MCF 10A (cell line): ENCODE measurements around the gene CYSTM1. TPM values are rescaled to one million over a fixed set of nuclear protein-coding genes. Genes with fewer than 3 reads are reported as not detected.
A peak's percentile ranks its signal among the peaks of the same experiment; 100 is the strongest.

ENCODE experiments used
- BruUV-seq: library from RNA; stranded (reverse); fragments of 400-500 nt; replicated peaks from 2 replicates; lab custom pipeline; 2021; lab: Mats Ljungman, UMichigan
- CTCF ChIA-PET: fragments of 300-600 bp; sonication (Branson Sonifier 250); formaldehyde crosslinking; extraction: SDS; loops from one replicate; lab custom pipeline; 2021; ENCODE audit warnings: antibody characterized with exemption, inconsistent platforms; lab: Yijun Ruan, JAX
- POLR2A ChIA-PET: fragments of 300-600, 350-650 bp; sonication (Branson Sonifier 250); formaldehyde crosslinking; extraction: SDS; loops from one replicate; lab custom pipeline; 2020; ENCODE audit warnings: antibody characterized with exemption, inconsistent platforms; lab: Yijun Ruan, JAX
- DNase-seq: peaks from one replicate; pipeline ENCODE4 v3.0.0-alpha.2; 2018; ENCODE audit not compliant: unreplicated experiment
- H3K27ac Mint-ChIP-seq: one replicate; pipeline ENCODE4 v1.8.0; 2022; ENCODE audit warnings: mild to moderate bottlenecking, low read depth, mixed read lengths; ENCODE audit not compliant: unreplicated experiment
- H3K27me3 Mint-ChIP-seq: one replicate; pipeline ENCODE4 v1.8.0; 2022; ENCODE audit warnings: mixed read lengths; ENCODE audit not compliant: insufficient read depth, unreplicated experiment
- H3K36me3 Mint-ChIP-seq: one replicate; pipeline ENCODE4 v1.8.0; 2022; ENCODE audit warnings: mild to moderate bottlenecking, moderate library complexity, mixed read lengths; ENCODE audit not compliant: insufficient read depth, unreplicated experiment
- H3K4me1 Mint-ChIP-seq: one replicate; pipeline ENCODE4 v1.8.0; 2022; ENCODE audit warnings: mixed read lengths; ENCODE audit not compliant: insufficient read depth, unreplicated experiment
- H3K4me3 Mint-ChIP-seq: one replicate; pipeline ENCODE4 v1.8.0; 2022; ENCODE audit warnings: mild to moderate bottlenecking, moderate library complexity, mixed read lengths; ENCODE audit not compliant: unreplicated experiment
- H3K9me3 Mint-ChIP-seq: one replicate; pipeline ENCODE4 v1.8.0; 2022; ENCODE audit warnings: mixed read lengths; ENCODE audit not compliant: unreplicated experiment
- intact Hi-C: fragments of 100-400 bp; cut with micrococcal nuclease; formaldehyde crosslinking; loops from 2 replicates; pipeline ENCODE4 v1.14.1; 2022
- total RNA-seq: library from RNA; stranded (reverse); gene quantifications from 2 replicates; pipeline ENCODE4 v1.2.3, GENCODE V29; 2022
- TF ChIP-seq, protein P1 (sequence below): fragments of 200-600 bp; IDR thresholded peaks from one replicate; pipeline ENCODE4 v1.8.0; 2022; ENCODE audit warnings: antibody characterized with exemption, mild to moderate bottlenecking; ENCODE audit not compliant: unreplicated experiment

CYSTM1 gene
- total RNA-seq, 1 experiment from 2014 or later: 59.4 TPM

DNA sequence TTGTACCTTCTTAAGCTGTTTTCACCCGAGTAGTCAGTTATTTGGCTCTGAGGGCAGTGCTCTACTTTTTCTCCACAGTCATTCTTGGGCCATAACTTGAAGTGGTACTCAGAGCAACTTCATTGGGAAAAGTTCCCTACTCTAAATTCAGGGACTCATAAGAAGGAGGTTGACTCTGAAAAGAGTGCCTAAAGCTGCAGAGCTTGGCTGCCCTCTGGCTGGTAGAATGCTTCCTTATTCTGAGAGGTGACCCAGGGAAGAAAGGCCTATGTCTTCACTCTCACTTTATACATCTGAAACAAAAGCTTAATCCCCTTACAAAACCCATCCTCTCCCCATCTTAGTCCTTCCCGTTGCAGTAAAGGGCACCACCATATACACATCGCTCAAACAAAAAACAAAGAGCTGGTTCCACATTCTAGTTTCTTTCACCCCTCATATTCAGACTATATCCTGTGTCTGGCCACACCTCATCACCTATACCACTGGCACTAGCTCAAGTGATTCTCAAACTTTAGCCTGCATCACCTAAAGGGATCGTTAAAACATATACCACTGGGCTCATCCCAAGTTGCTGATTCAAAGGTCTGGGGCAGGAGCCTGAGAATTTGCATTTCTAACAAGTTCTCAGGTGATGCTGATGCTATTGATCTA lies 41.3 kb upstream of the CYSTM1 start:
- Mint-ChIP-seq H3K27me3 (no peaks in the 10 kb centered on the region), H3K9me3 (no peaks in the 10 kb centered on the region), H3K27ac (peak overlapping the region; percentile 8), H3K4me1 (peaks cover 12% of the 10 kb centered on the region), H3K36me3 (peaks cover 11% of the 10 kb centered on the region), H3K4me3 (no peak overlapping the region)
- POLR2A ChIA-PET: interaction anchor here (0.9 to 3.4 kb wide), 6 partner anchors 10 to 76 kb away, joined by 4 to 49 read pairs (median 16); partner anchors contain the start of gene PURA
- no TSS peak for BruUV-seq
- intact Hi-C loops: loop anchor here (2.0 kb wide), 1 partner anchor 19 kb away; the partner anchor contains the start of gene PURA
- CTCF ChIA-PET: interaction anchor here (0.7 to 7.3 kb wide), 10 partner anchors 10 to 225 kb away, joined by 3 to 66 read pairs (median 6); no protein-coding TSS in a partner anchor
- DNase-seq: no peak
- TF ChIP-seq, protein P1, sequence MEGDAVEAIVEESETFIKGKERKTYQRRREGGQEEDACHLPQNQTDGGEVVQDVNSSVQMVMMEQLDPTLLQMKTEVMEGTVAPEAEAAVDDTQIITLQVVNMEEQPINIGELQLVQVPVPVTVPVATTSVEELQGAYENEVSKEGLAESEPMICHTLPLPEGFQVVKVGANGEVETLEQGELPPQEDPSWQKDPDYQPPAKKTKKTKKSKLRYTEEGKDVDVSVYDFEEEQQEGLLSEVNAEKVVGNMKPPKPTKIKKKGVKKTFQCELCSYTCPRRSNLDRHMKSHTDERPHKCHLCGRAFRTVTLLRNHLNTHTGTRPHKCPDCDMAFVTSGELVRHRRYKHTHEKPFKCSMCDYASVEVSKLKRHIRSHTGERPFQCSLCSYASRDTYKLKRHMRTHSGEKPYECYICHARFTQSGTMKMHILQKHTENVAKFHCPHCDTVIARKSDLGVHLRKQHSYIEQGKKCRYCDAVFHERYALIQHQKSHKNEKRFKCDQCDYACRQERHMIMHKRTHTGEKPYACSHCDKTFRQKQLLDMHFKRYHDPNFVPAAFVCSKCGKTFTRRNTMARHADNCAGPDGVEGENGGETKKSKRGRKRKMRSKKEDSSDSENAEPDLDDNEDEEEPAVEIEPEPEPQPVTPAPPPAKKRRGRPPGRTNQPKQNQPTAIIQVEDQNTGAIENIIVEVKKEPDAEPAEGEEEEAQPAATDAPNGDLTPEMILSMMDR: no peak

DNA sequence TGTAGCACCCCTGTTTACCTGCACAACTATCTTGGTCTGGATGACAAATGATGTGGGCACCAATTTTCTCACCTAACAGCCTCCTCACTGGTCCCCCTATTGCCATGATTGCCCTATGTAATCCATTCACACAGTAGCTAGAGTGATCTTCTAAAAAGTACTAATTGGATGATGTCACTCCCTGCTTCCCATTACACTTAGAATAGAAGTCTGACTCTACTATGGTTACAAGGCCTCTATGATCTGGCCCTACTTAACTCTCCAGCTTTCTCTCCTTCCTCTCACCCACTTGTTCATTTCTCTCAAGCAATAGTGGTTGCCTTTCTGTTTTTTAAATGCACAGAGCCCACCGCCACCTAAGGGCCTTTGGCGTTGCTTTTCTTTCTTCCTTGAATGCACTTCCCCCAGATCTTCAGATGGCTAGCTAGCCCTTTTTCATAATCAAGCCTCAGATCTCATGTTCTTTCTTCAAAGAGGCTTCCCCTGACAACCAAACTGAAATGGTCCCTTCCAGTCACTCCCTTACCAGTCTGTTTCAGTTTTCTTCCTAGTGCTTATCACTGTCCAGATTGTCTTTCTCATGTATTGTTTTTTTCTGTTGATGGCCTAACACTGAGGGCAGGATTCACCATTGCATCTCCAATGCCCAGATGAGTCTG lies 40.6 kb upstream of the CYSTM1 start:
- ChIA-PET CTCF (interaction anchor here (0.7 to 7.3 kb wide), 7 partner anchors 9 to 60 kb away, joined by 3 to 66 read pairs (median 7); no protein-coding TSS in a partner anchor), POLR2A (interaction anchor here (1.0 to 3.4 kb wide), 5 partner anchors 10 to 25 kb away, joined by 3 to 49 read pairs (median 5); partner anchors contain the start of gene PURA)
- TF ChIP-seq, protein P1: no peak
- H3K27ac Mint-ChIP-seq: peak overlapping the region; percentile 8
- intact Hi-C loops: no loop called here
- H3K4me1 Mint-ChIP-seq: peaks cover 12% of the 10 kb centered on the region
- H3K36me3 Mint-ChIP-seq: peaks cover 11% of the 10 kb centered on the region
- H3K4me3 Mint-ChIP-seq: no peak overlapping the region
- no peaks in the 10 kb centered on the region for H3K27me3 Mint-ChIP-seq
- H3K9me3 Mint-ChIP-seq: no peaks in the 10 kb centered on the region
- no TSS peak for BruUV-seq
- DNase-seq: no peak

DNA sequence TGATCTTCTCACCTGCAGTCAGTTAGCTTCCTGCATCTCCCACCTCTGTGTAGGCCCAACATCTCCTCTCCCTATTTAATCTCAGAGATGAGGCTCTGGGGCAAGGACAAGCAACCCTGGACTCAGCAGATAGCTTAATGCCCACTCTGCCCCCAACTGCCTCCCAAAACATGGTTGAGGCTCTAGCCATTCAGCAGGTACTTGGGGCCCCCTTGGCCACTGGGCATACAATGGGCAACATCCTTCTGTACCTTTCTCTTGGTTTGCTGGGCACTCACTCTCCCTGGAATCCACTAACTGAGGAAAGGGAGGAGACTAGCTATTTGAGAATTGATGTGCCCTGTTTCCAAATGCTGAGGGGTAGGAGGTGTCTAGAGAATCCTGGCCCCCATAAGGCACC lies 39.9 kb upstream of the CYSTM1 start:
- no TSS peak for BruUV-seq
- Mint-ChIP-seq H3K4me1 (peaks cover 14% of the 10 kb centered on the region), H3K4me3 (no peak overlapping the region), H3K9me3 (no peaks in the 10 kb centered on the region), H3K27ac (no peak overlapping the region), H3K36me3 (peaks cover 11% of the 10 kb centered on the region), H3K27me3 (no peaks in the 10 kb centered on the region)
- ChIA-PET POLR2A (interaction anchor here (0.6 to 1.9 kb wide), 5 partner anchors 9 to 20 kb away, joined by 3 to 5 read pairs (median 4); no protein-coding TSS in a partner anchor), CTCF (interaction anchor here (0.7 to 7.3 kb wide), 9 partner anchors 9 to 217 kb away, joined by 4 to 66 read pairs (median 6); no protein-coding TSS in a partner anchor)
- no peak for DNase-seq
- intact Hi-C loops: no loop called here
- TF ChIP-seq, protein P1: no peak

DNA sequence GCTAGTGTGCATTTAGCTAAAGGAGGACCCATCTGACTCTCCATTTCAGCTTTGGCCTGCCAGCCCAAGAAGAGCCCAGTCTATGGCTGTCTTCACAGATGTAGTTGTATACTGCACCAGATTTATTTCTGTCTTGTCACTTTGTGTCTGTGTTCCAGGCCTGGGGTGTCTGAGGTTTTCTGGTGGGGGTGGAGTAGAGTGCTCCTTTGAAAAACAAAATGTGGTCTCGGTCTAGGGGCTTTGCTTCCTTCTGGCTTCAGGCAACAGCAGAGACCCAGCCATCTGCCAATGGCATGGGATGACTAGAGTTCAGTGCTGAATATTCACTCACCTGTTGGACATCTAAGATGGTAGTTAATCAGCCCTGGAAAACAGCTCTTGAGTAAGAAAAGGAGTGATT lies 38.4 kb upstream of the CYSTM1 start:
- H3K9me3 Mint-ChIP-seq: no peaks in the 10 kb centered on the region
- no peaks in the 10 kb centered on the region for H3K27me3 Mint-ChIP-seq
- DNase-seq: no peak
- intact Hi-C loops: no loop called here
- H3K4me3 Mint-ChIP-seq: no peak overlapping the region
- H3K36me3 Mint-ChIP-seq: peaks cover 11% of the 10 kb centered on the region
- H3K4me1 Mint-ChIP-seq: peaks cover 26% of the 10 kb centered on the region
- no TSS peak for BruUV-seq
- ChIA-PET POLR2A (interaction anchor here (0.6 to 1.4 kb wide), 3 partner anchors 14 to 37 kb away, joined by 3 to 4 read pairs (median 4); no protein-coding TSS in a partner anchor), CTCF (interaction anchor here (0.6 to 7.3 kb wide), 7 partner anchors 10 to 215 kb away, joined by 3 to 66 read pairs (median 5); no protein-coding TSS in a partner anchor)
- TF ChIP-seq, protein P1: no peak
- H3K27ac Mint-ChIP-seq: no peak overlapping the region
